RKO (cell line): ENCODE data around the gene BABAM2.
"Not testable (repeated sequence)": the region's sequence is repeated elsewhere in the genome, so short reads cannot be mapped to it uniquely, and the experiment has no call there.

Experiments
- DNase-seq: peaks from one replicate; pipeline ENCODE4 v3.0.0-alpha.2; 2016; ENCODE audit warnings: low spot score

The BABAM2 gene

DNA sequence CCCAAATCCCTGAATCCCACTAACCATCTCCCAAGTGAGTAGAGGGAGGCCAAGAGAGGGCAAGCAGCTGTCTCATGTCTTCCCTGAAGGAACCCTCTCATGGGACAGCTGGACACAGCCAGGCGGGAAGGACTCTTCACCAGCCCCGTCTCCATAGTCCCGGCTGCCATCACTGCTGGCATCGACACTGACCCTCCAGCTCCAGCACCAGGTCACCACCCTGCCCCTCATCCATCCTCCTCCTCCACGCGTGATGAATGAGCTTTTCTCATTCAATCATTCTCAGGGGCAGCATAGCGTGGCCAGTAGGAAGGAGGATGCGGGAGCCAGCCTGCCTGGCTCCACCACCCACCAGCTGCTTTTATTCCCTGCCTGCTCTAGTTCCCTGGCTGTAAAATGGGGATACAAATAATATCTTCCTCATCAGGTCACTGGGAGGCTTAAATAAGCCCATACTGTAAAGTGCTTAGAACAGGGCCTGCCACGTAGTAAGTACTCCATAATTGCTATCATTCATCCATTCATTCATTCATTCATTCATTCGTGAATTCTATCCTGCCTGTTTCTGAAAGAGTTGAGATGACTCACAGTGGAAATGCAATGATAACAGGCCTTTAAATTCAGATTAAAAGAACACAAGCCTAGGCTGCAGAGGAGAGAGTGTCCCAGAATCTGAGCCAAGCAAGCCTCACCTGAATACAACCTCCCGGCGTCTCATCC, 471.6 kb downstream of the BABAM2 start:
- DNase-seq = no peak

DNA sequence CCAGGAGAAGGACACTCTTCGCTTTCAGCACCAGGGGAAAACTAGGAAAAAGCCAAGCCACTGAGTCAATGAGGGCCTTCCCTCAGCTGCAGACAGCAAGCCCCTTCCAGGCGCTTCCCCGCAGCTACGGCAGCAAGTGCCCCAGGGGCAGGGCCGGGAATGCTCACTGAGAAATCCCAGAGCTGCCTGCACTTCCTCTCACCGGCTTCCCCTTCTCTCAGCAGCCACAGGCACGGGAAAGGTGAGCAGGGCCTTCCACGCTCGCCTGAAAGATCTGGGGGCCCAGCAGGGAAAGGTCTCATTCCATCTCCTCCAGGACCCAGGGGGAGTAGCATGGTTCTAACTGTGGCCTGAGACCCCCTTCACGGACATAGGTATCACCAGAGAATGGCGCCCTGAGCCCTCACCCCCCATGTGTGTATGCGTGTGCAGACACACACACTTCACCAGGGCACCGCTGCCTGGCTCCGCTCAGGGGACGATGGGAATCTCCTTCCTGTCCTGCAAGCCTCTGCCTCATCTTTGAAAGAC, 472.5 kb downstream of the BABAM2 start:
- DNase-seq = no peak

DNA sequence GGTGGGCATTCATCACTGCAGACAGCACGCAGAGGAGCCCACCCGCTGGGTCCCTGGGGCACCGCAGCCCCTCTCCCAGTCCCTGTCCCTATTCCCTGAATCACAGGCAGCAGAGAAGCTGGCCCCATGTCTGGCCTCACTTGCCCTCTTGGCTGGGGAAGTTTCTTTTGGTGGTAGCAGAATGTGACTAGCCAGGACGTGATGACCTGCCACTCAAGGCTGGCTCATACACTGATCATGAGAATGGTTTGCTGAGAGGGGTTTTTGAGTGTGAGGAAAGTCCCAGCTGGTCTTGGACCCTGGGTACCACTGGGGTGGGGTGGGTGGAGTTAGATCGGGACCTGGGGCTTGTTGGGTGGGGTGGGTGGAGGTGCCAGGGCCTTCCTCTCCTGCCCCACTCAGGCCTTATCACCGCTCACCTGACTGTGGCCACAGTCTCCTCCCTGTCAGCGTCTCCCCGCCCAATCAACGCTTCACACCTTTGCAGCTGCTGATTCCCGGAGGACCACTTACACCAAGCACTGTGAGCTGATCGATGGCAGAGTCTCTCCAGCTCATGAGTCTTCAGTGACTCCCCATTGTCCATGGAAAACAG, 473.3 kb downstream of the BABAM2 start:
- DNase-seq = no peak

DNA sequence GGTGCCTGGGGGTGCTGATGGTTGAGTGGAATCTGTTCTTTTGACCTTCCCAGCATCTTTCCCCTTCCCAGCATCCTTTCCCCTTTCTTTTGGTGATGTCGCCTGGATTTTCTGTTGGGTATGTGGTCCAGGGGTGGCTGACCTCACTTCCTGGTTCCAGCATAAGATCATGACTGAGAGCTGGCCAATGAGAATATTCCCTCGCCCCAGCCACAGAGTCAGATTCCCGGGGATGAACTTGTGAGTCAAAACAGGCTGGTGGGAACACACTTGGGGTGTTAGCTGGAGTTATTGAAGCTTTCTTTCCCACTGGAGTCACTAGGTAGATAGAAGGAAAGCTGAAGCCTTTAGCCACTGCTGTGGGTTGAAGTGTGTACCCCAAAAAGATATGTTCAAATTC, 474.1 kb downstream of the BABAM2 start:
- DNase-seq = no peak

DNA sequence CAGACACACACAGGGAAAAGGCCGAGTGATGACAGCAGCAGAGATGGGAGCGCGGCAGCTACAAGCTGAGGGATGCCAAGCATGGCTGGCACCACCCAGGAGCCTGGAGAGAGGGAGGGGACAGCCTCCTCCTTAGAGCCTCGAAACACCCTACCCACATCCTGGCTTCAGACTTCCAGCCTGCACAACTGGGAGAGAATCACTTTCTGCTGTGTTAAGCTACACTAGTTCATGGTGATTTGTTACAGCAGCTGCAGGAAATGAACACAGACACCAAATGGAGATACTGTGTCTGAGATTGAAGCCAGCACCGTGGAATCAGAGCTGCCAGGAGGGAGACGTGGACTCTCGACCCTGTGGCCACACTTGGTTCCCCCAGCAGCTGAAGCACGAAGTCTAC, 474.6 kb downstream of the BABAM2 start:
- DNase-seq = no peak

DNA sequence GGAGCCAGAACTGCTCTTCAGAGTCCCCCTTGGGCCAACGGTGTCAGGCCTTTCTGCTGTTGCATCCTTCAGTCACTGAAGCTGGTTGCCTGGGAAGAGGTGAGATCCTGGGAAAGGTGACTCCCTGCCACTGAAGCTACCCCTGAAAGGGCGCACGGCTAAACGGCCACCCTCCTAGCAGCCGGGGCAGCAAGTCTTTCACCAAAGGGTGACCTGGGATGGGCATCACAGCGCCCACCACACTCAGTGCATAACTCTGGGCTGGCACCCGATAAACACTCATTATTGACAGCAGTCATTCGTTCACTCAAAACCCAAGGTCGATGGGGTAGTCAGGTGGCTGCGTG, 475.6 kb downstream of the BABAM2 start:
- no peak for DNase-seq

DNA sequence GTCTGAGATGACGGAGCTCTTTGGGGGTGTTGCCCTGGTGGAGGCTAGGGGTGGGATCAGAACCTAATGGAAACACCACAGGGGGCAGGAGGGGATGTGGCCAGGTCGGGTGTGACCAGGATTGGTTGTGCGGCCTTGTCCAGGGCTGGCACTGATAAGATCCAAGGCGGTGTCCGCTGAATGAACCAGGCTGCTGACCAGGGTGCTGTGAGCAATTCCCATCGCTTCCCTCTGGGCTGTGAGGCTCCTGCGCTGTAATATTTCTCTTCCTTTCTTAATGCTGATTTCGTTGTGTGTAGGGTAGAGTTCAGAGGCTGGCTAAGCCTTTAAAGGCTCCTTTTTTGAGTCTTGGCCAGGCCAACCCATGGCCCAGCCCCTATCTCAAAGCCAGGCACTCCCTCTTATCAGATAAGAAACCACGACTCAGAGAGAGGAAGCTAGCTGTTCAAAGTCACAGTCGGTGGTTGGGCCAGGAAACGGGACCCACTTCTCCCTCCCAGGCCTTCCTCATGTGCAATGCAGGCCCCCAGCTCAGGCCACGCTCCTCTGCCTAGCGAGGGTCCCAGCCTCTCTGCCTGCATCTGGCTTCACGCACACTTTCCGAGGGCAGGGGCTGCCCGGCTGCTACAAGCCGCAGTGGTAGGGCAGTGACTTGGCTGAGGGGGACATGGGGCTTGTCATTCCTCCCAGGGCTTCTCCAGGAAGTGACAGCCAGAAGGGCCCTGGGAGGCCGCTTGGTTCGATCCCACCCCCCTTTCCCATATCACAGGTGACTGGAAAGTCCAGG, 476.2 kb downstream of the BABAM2 start:
- no peak for DNase-seq

DNA sequence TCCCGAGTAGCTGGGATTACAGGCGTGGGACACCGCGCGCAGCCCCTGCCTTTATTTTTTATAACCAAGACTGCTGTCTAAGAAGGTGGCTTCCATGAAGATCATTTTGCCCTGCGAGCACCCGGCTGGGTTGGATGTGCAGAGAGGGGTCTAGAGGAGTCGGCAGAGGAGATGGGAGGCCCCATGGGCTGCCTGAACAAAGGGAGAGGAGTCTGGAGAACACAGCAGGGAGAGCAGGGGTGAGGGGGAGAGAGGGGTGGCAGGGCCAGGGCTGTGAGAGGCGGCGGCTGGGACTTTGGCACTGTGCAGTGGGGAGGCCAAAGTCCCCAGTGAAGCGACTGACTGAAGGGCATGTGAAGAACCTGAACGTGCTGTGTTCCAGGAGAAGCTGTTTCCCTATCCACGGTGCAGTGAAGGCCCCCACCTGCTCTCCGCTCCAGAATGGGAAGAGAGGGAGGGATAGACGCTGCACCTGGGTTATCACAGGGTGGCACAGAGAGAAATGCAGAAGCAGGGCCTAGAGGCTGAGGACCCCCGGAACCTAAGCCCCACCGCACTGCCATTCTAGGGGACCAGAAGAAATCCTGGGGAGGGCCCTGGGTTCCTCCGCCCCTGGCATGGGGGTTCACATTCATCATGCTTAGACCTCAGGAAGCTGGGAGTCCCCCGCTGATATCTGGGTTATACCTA, 477.3 kb downstream of the BABAM2 start:
- no peak for DNase-seq

DNA sequence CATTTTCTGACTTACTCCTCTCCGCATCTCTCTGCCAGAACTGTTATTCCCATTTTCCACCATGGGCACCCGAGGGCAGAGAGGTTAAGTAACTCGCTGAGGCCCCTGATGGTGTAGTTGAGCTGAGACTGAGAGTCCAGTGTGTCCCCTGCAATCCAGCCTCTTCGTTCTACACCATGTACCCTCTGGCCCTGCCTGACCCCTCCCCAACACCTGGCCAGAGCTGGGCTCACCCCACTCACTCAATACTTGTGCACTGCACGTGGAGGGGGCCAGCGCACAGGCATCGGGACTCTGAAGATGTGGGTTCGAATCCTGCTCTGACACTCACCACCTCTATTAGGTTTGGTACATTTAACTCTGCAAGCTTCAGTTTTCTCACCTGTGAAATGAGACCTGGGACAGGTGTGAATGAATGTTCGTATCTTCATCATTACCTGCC, 477.8 kb downstream of the BABAM2 start:
- DNase-seq = no peak

DNA sequence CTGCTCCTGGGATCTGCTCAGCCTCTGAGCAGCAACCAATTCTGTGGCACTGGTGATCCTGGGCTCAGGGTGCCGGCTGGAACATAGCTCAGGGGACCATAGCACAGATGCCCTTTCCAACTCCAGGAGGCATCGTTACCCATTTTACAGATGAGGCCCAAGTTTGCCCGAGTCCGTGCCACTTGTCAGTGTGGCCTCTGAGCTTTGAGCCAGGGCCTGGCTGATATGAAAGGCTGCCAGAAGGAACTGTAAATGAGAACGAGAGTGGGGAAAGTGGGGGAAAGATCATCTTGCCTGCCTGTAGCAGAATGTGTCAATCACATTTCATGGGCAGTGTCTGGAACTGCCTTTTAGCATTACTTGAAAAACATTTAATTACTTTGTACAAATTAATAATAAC, 478.8 kb downstream of the BABAM2 start:
- DNase-seq = no peak

DNA sequence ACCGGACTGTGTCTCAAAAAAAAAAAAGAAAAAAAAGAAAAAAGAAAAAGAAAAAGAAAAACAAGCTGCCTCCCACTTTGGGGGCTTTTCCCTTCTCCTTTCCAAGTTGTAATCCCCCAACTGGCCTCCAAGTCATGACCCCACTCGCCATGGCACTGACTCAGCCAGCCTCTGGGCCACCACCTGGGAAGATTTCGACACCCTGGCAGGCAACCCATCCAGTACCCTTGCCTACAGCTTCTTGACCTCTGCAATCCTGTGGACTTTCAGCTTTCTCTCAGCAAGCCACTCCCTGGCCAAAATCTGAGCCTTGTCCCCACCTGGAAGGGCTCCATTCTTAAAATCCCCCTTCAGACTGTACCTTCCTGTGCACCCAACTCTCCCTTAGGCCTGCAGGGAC, 479.8 kb downstream of the BABAM2 start:
- DNase-seq = no peak

DNA sequence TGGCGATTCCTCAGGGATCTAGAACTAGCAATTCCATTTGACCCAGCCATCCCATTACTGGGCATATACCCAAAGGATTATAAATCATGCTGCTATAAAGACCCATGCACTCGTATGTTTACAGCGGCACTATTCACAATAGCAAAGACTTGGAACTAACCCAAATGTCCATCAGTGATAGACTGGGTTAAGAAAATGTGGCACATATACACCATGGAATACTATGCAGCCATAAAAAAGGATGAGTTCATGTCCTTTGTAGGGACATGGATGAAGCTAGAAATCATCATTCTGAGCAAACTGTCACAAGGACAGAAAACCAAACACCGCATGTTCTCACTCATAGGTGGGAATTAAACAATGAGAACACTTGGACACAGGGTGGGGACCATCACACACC, 481.2 kb downstream of the BABAM2 start:
- DNase-seq = not testable (repeated sequence)

DNA sequence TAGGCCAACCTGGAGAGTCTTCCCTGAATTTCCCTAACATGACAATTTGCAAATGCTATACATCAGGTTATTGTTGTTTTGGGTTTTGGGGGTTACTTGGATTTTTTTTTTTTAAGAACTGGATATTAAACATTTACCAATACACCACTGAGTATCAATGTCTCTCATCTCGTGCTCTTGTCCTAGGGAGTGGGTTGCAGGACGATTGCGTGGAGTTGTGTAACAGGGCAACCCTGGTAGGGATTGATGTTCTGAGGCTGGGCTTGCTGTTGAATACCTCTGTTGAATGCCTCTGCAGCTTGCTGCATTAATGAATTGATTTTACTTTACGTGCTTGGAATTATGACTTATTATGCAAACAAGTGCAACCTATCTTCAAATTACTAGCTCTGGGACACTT, 483.3 kb downstream of the BABAM2 start:
- no peak for DNase-seq

DNA sequence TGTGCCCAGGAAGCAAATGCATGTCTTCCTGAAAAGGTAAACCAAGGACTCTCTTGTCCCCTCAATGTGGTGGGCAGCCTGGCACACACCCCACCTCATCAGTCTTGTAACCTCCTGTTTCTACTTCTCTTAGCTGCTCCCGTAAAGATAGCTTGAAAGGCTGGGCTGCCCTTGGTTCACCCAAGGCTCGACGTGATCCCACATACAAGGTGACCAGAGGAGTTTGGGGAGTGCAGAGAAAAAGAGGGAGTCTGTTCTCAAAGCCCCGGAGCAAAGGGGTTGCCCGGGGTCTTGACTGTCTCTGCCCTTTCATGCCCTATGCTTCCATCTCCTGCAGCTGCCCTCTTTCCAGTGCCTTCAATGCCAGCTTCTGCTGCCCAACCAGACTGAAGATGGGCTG, 483.8 kb downstream of the BABAM2 start:
- DNase-seq = no peak

DNA sequence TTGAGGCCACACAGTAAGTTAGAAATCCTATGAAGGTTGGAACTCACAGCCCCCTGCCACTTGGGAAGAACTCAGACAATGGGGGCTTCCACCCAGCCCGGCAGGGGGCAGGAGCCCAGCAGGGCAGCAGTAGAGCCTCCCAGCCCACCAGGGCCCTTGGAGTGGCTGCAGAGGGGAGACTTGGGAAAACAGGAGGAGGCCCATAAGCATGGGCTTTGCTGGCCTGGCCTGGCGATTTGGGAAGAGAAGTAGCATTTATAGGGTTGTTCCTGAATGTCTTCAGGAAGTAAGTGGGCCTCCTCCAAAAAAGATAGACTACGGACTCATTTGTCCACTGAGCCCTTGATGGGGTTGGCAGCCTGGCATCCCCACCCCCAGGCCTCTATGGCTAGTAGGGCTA, 484.7 kb downstream of the BABAM2 start:
- no peak for DNase-seq

DNA sequence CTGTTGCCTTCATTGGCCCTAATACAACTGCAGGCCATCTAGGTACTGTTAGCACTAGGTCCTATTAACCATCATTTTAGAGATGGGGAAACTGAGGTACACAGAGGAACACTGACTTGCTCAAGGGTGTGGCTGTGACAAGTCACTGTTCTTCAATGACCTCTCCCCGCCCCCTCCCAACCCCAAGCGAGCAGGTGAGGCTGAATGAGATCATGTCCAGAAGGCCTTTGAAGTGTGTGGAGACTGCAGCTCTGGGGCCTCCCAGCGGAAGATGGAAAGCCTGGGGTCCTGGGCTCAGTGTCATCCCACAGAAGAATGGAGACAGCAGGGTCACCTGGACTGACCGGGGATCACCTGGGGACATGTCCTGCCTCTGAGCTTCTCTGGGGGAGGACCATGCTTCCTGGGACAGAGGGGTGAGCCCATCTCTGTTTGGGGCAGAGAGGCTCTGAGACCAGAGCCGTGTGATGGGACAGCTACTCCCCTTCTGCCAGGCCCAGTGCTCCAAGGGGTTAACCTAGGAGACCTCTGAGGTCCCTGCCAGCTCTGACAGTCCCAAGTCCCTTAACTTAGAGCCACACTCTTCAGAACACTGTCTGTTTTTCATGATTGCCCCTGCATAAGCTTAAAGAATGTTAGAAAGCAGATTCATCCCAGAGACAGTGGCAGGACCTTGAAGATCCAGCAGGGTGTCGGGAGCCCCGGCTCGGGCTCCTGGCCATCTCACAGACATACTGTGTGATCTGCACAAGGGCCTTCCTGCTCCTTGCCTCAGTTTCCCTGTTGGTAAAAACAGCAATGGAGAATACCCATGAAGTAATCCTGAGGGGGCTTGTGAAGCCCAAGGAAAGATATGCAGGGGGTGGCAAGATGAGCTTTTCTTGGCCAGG, 485.5 kb downstream of the BABAM2 start:
- no peak for DNase-seq

DNA sequence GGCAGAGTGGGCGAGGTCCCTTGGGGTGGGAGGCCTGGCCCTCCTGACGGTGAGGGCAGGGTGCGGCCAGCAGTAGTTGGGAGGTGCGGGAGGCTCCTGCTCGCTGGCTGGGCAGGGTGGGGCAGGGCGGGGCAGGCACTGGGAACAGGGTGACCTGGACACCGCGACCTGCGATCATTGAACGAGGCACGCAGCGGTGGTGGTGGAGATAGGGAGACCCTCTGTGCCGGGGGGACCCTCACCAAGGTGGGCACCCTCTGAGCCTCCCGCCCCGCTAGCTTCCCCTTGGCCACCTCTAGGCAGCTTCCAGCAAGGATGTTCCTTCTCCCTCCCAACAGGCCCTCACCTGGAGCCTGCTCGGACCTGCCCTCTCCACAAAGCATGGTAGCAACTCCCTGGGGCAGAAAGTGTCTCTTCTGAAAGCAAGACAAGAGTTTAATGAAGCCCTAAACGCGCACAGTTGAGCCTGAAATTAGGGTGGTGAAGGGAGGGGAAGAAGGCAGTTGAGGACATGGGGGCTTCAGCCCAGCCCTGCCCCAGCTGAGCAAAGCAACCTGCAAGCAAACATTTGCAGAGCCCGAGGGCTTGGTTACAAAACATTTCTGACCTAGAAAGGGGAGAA, 486.8 kb downstream of the BABAM2 start:
- DNase-seq = no peak

DNA sequence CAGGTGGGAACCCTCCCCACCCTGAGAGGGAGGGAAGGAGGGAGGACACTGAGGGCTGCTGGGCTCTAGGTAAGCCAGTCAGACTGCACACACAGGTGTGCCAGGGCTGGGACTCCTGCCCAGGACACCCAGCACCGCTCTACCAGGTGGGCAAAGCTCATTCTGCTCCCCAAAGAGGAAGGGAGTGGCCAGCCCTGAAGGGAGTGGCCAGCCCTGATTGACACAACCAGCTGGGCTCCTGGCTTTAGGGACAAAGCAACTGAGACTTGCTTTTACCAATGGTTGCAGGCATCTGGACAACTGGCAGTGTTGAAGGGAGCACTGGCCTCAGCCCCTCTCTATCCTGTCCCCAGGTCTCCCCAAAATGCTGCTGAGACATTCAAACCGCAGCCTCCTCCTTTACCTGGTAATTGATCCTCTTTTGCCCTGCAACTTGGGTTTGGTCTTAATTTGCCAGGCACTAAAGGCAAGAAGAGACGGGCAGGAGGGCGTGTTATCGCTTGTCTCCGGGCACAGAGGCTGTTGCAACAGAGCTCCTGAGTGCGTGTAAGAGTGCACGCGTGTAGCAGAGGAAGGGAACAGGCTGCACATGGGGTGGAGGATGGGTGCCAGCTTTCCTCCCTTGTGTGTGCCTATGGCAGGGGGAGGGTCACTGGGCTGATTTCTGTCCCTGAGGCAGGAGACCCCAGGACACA, 487.6 kb downstream of the BABAM2 start:
- DNase-seq = no peak

DNA sequence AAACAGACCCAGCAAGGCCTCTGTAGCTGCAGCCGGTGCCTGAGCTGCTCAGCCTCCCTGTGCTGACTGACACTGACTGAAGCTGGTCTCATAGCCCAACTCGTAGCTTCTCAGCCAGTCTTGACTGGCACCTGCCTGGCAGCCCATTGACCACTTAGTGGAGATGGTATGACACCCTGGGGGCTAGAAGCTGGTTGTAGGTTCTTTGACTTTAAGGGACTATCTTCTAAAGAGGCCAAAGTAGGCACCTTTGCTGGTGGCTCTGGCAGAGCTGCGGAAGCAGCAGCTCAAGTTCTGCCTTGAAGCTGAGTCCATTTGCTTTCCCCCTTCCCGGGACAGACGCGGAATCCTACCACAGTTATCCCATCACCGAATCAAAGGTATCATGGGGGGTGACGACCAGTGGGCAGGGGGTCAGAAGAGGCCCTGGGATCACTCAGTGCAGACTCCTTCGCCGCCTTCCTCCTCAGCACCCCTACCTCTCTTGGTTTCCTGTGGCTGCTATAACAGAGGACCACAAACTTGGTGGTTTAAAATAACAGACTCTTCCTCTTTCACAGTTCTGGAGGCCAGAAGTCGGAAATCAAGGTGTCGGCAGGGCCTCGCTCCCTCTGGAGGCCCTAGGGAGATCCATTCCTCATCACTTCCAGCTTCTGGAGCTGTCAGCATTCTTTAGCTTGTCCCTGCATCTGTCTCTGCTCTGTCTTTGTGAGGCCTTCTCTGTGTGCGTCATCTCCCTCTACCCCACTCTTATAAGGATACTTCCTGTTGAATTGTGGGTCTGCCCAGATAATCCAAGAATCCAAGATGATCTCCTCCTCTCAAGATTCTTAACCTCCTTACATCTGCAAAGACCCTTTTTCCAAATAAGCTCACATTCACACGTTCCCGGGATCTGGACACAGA, 488.4 kb downstream of the BABAM2 start:
- DNase-seq = no peak
